GM18498 (cell line): ENCODE data around the gene PRSS37.
A peak's percentile ranks its signal among the peaks of the same experiment; 100 is the strongest.
"Not testable (repeated sequence)": the region's sequence is repeated elsewhere in the genome, so short reads cannot be mapped to it uniquely, and the experiment has no call there.

Experiments
- ATAC-seq: cut with Tn5 transposase; IDR thresholded peaks from one replicate; pipeline ENCODE4 v1.9.1; 2021; ENCODE audit warnings: mild to moderate bottlenecking, moderate library complexity; ENCODE audit not compliant: unreplicated experiment

Gene PRSS37

GRCh38 chr7:141841385-141841784 lies at the start of gene PRSS37:
Gene PRSS37 (minus strand): TSS chr7:141841485. CDS start chr7:141841049, 436 bp downstream.
- no peak for ATAC-seq

- no peak for ATAC-seq
Measured at GRCh38 chr7:141889321-141889720, 48.0 kb upstream of the PRSS37 start.

GRCh38 chr7:141884539-141885225 lies 43.4 kb upstream of the PRSS37 start:
- peak; percentile 71 for ATAC-seq

GRCh38 chr7:141880960-141881359 lies 39.7 kb upstream of the PRSS37 start:
- ATAC-seq, result no peak

- no peak for ATAC-seq
Measured at GRCh38 chr7:141877365-141877764, 36.1 kb upstream of the PRSS37 start.

GRCh38 chr7:141876371-141876770 lies 35.1 kb upstream of the PRSS37 start:
- ATAC-seq, result no peak

GRCh38 chr7:141875453-141875852 lies 34.2 kb upstream of the PRSS37 start:
- ATAC-seq, result no peak

GRCh38 chr7:141874787-141875186 lies 33.5 kb upstream of the PRSS37 start:
- ATAC-seq, result no peak

GRCh38 chr7:141872931-141873330 lies 31.6 kb upstream of the PRSS37 start:
- ATAC-seq, result no peak

- ATAC-seq, result no peak
Measured at GRCh38 chr7:141866974-141867373, 25.7 kb upstream of the PRSS37 start.

GRCh38 chr7:141864765-141865447 lies 23.6 kb upstream of the PRSS37 start:
- ATAC-seq, result no peak

- no peak for ATAC-seq
Measured at GRCh38 chr7:141860207-141860606, 18.9 kb upstream of the PRSS37 start.

- ATAC-seq, result no peak
Measured at GRCh38 chr7:141847996-141848395, 6.7 kb upstream of the PRSS37 start.

GRCh38 chr7:141844256-141844655 lies 3.0 kb upstream of the PRSS37 start:
- no peak for ATAC-seq

GRCh38 chr7:141842904-141843303 lies 1.6 kb upstream of the PRSS37 start:
- ATAC-seq, result no peak

- ATAC-seq, result no peak
Measured at GRCh38 chr7:141840708-141841107, 577 bp downstream of the PRSS37 start.

GRCh38 chr7:141839256-141839655 lies 2.0 kb downstream of the PRSS37 start:
- ATAC-seq, result no peak

GRCh38 chr7:141838581-141838980 lies 2.7 kb downstream of the PRSS37 start:
- no peak for ATAC-seq

GRCh38 chr7:141837683-141838082 lies 3.6 kb downstream of the PRSS37 start:
- ATAC-seq, result no peak

GRCh38 chr7:141822432-141822831 lies 18.9 kb downstream of the PRSS37 start:
- not testable (repeated sequence) for ATAC-seq

GRCh38 chr7:141820067-141820466 lies 21.2 kb downstream of the PRSS37 start:
- no peak for ATAC-seq

- no peak for ATAC-seq
Measured at GRCh38 chr7:141792526-141792925, 48.8 kb downstream of the PRSS37 start.
